NB4 (cell line): ENCODE measurements around the gene NCS1.

Experiments used
- DNase-seq: peaks from one replicate; pipeline ENCODE4 v3.0.0; 2010; ENCODE audit warnings: low read depth
- H3K4me3 ChIP-seq: one replicate; pipeline ENCODE4 v1.5.1; 2011; ENCODE audit warnings: mild to moderate bottlenecking, low read depth, low read length, moderate library complexity
- CTCF ChIP-seq: IDR thresholded peaks from one replicate; pipeline ENCODE4 v1.5.1; 2012; ENCODE audit warnings: low read depth, low read length
- MYC ChIP-seq: IDR thresholded peaks from 2 replicates; pipeline ENCODE4 v1.6.1; 2011; ENCODE audit warnings: low read depth, low read length
- POLR2A ChIP-seq: IDR thresholded peaks from 2 replicates; pipeline ENCODE4 v1.6.1; 2011; ENCODE audit warnings: mild to moderate bottlenecking; ENCODE audit not compliant: insufficient read length; ENCODE audit errors: extremely low read depth
- TF ChIP-seq, protein P1 (sequence below): IDR thresholded peaks from 2 replicates; pipeline ENCODE4 v1.6.1; 2011; ENCODE audit warnings: low read depth, low read length

NCS1 gene

GRCh38 chr9:130143958-130144366, 28.2 kb upstream of the NCS1 start:
- TF ChIP-seq POLR2A (no peak), CTCF (no peak)
- no peak overlapping the region for H3K4me3 ChIP-seq
- DNase-seq, result peak; percentile 66

GRCh38 chr9:130144703-130145102, 27.5 kb upstream of the NCS1 start:
- TF ChIP-seq, protein P1, sequence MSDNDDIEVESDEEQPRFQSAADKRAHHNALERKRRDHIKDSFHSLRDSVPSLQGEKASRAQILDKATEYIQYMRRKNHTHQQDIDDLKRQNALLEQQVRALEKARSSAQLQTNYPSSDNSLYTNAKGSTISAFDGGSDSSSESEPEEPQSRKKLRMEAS, result no peak
- TF ChIP-seq CTCF, result no peak
- TF ChIP-seq MYC, result no peak
- TF ChIP-seq POLR2A, result no peak
- DNase-seq, result no peak

GRCh38 chr9:130145658-130146057, 26.5 kb upstream of the NCS1 start:
- DNase-seq, result no peak
- no peak overlapping the region for H3K4me3 ChIP-seq
- TF ChIP-seq, protein P1, result no peak
- TF ChIP-seq CTCF, result no peak
- TF ChIP-seq MYC, result no peak
- TF ChIP-seq POLR2A, result no peak

More at GRCh38 chr9:130144703-130145102, 27.5 kb upstream of the NCS1 start:
- no peak overlapping the region for H3K4me3 ChIP-seq

DNA sequence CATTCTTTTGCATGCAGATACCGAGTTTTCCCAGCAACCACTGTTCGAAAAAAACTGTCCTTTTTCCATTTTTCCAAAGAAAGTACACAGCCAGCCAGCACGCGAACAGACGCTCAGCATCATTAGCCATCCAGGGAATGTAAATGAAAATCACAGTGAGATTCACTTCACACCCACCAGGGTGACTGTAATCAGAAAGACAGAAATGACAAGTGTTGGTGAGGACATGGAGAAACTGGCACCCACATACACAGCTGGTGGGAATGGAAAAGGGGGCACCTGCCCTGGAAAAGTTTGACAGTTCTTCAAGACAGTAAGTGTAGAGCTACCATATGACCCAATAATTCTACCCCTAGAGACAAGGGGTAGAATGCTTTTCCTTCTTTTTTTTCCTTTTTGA, 25.0 kb upstream of the NCS1 start:
- TF ChIP-seq, protein P1, result no peak
- TF ChIP-seq MYC, result no peak
- TF ChIP-seq CTCF, result no peak
- no peak for TF ChIP-seq POLR2A
- no peak for DNase-seq
- H3K4me3 ChIP-seq, result no peak overlapping the region

DNA sequence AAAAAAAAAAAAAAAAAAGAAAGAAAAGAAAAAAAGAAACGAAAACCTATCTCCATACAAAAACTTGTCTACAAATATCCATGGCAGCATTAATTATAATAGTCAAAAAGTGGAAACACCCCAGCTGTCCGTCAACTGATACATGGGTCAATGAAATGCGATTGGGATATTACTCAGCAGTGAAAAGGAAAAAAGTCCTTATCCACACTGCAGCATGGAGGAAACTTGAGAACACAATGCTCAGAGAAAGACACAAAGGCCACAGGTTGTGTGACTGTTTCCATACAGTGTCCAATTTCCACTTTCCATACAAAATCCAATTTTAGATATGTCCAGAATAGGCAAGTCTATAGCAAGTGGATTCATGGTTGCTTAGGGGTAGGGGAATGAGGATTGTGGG, 24.3 kb upstream of the NCS1 start:
- TF ChIP-seq, protein P1, result no peak
- TF ChIP-seq CTCF (no peak), POLR2A (no peak), MYC (no peak)
- DNase-seq, result no peak
- H3K4me3 ChIP-seq, result no peak overlapping the region

GRCh38 chr9:130149031-130149430, 23.2 kb upstream of the NCS1 start:
- no peak for TF ChIP-seq CTCF
- no peak for TF ChIP-seq MYC
- TF ChIP-seq, protein P1, result no peak
- no peak for TF ChIP-seq POLR2A
- no peak overlapping the region for H3K4me3 ChIP-seq
- DNase-seq, result no peak
